Measurements from ENCODE around the gene CCDC148. TPM values are rescaled to one million over a fixed set of nuclear protein-coding genes. Genes with fewer than 3 reads are reported as not detected.

CCDC148 gene
- total and polyA plus RNA-seq, 2 experiments from 2014 or later, result 0.64 to 0.86 TPM

GRCh38 chr2:158127380-158127804 is 329.2 kb downstream of the CCDC148 start:
- Histone ChIP-seq H3K27me3 (replicated peaks; ENCODE audit: insufficient read depth) (no peaks in the 10 kb centered on the region; the same call in 1 of the 2 replicates), H3K9me3 (ENCODE audit: low read depth) (no peaks in the 10 kb centered on the region), H3K9ac (no peak overlapping the region), H3K36me3 (ENCODE audit: low read depth) (no peaks in the 10 kb centered on the region), H3F3A (ENCODE audit: insufficient read depth) (no peaks in the 10 kb centered on the region), H3K4me2 (ENCODE audit: unreplicated experiment) (no peak overlapping the region), H3K4me3 (no peak overlapping the region), H3K27ac (no peak overlapping the region), H3K79me2 (ENCODE audit: insufficient read depth) (no peaks in the 10 kb centered on the region), H4K20me1 (ENCODE audit: insufficient read depth) (no peaks in the 10 kb centered on the region), H3K4me1 (ENCODE audit: insufficient read depth) (no peaks in the 10 kb centered on the region), H2AFZ (no peak overlapping the region), H3K9me2 (ENCODE audit: insufficient read depth) (no peaks in the 10 kb centered on the region)
- in situ Hi-C loops (cut with MboI), result no loop called here
- no peak for DNase-seq
- TF ChIP-seq EZH2 (IDR thresholded peaks at IDR 0.05; ENCODE audit: insufficient read depth, poor library complexity, severe bottlenecking), result no peak
- TF ChIP-seq EZH2phosphoT487 (IDR thresholded peaks at IDR 0.05; ENCODE audit: insufficient read depth, low read depth), result no peak
- 0 to 2% methylated on average over 1 of the region's 1 CpG for WGBS, 2 experiments (ENCODE audit: low coverage in 1 of 2, low lambda C conversion rate in 2 of 2, missing lambda C conversion rate in 2 of 2)

GRCh38 chr2:158125756-158126498 is 330.6 kb downstream of the CCDC148 start:
- H3K36me3 ChIP-seq (ENCODE audit: low read depth), result no peaks in the 10 kb centered on the region
- H3K79me2 ChIP-seq (ENCODE audit: insufficient read depth), result no peaks in the 10 kb centered on the region
- TF ChIP-seq EZH2 (IDR thresholded peaks at IDR 0.05; ENCODE audit: insufficient read depth, poor library complexity, severe bottlenecking) (no peak), EZH2phosphoT487 (IDR thresholded peaks at IDR 0.05; ENCODE audit: insufficient read depth, low read depth) (no peak)
- H3K4me3 ChIP-seq, result no peak overlapping the region
- no peaks in the 10 kb centered on the region for H3K9me2 ChIP-seq (ENCODE audit: insufficient read depth)
- H3K27me3 ChIP-seq (replicated peaks; ENCODE audit: insufficient read depth), result no peaks in the 10 kb centered on the region; the same call in 1 of the 2 replicates
- in situ Hi-C loops (cut with MboI), result no loop called here
- no peak overlapping the region for H2AFZ ChIP-seq
- H3K4me1 ChIP-seq (ENCODE audit: insufficient read depth), result no peaks in the 10 kb centered on the region
- no peak for DNase-seq
- 34 to 45% methylated on average over 5 of the region's 5 CpGs for WGBS, 2 experiments (ENCODE audit: low coverage in 1 of 2, low lambda C conversion rate in 2 of 2, missing lambda C conversion rate in 2 of 2)
- H3F3A ChIP-seq (ENCODE audit: insufficient read depth), result no peaks in the 10 kb centered on the region
- H3K9ac ChIP-seq, result no peak overlapping the region
- no peaks in the 10 kb centered on the region for H3K9me3 ChIP-seq (ENCODE audit: low read depth)
- H3K4me2 ChIP-seq (ENCODE audit: unreplicated experiment), result no peak overlapping the region
- H4K20me1 ChIP-seq (ENCODE audit: insufficient read depth), result no peaks in the 10 kb centered on the region; the same call in 1 of the 2 replicates
- no peak overlapping the region for H3K27ac ChIP-seq

GRCh38 chr2:158124896-158125295 is 331.7 kb downstream of the CCDC148 start:
- no peak overlapping the region for H3K4me3 ChIP-seq
- 12 to 13% methylated on average over 2 of the region's 2 CpGs for WGBS, 2 experiments (ENCODE audit: low coverage in 1 of 2, low lambda C conversion rate in 2 of 2, missing lambda C conversion rate in 2 of 2)
- no peak for TF ChIP-seq EZH2 (IDR thresholded peaks at IDR 0.05; ENCODE audit: insufficient read depth, poor library complexity, severe bottlenecking)
- no peak for TF ChIP-seq EZH2phosphoT487 (IDR thresholded peaks at IDR 0.05; ENCODE audit: insufficient read depth, low read depth)

More at GRCh38 chr2:158124896-158125295, 331.7 kb downstream of the CCDC148 start:
- Histone ChIP-seq H3K79me2 (ENCODE audit: insufficient read depth) (no peaks in the 10 kb centered on the region), H3K9me2 (ENCODE audit: insufficient read depth) (no peaks in the 10 kb centered on the region), H3K9ac (no peak overlapping the region), H3K9me3 (ENCODE audit: low read depth) (no peaks in the 10 kb centered on the region), H3K4me1 (ENCODE audit: insufficient read depth) (no peaks in the 10 kb centered on the region), H3K4me2 (ENCODE audit: unreplicated experiment) (no peak overlapping the region), H3F3A (ENCODE audit: insufficient read depth) (no peaks in the 10 kb centered on the region), H3K27me3 (replicated peaks; ENCODE audit: insufficient read depth) (no peaks in the 10 kb centered on the region; the same call in 1 of the 2 replicates), H3K27ac (no peak overlapping the region), H3K36me3 (ENCODE audit: low read depth) (no peaks in the 10 kb centered on the region), H2AFZ (no peak overlapping the region), H4K20me1 (ENCODE audit: insufficient read depth) (no peaks in the 10 kb centered on the region; the same call in 1 of the 2 replicates)
- DNase-seq, result no peak
- in situ Hi-C loops (cut with MboI), result no loop called here

Small RNA genes within 50 kb of the gene (small RNA-seq; reads per million reads assigned to genes)
- gene RN7SL393P (ENCODE audit: low read depth, low replicate concordance), result not detected

Other genes with a start within 250 kb of the CCDC148 start
- gene PKP4, start 199 bp upstream of the CCDC148 start, total RNA-seq (2014; rRNA removed; shearing (Covaris generic)), result 27.7 and 32.2 TPM in 2 replicates
- gene PKP4, start 199 bp upstream of the CCDC148 start, polyA plus RNA-seq (2016; fragmentation: Nextera tagmentation; extraction: Ambion mirVana), result 5.8 and 7.6 TPM in 2 replicates

All from GM23248 (cell line).